GM08714 (cell line): ENCODE results near the gene TUT1.

Source experiments
- H3K4me3 ChIP-seq: fragments of 200-500 bp; sonication (Bioruptor generic); 2 replicates; pipeline ENCODE4 v1.5.1; 2014; ENCODE audit warnings: mild to moderate bottlenecking, low read length, inconsistent platforms
- ZNF274 ChIP-seq: IDR thresholded peaks from 2 replicates; pipeline ENCODE4 v1.6.1; 2012; ENCODE audit warnings: mild to moderate bottlenecking, low read depth, low read length

The TUT1 gene

GRCh38 chr11:62538470-62539237 is 52.7 kb downstream of the TUT1 start:
- no peak overlapping the region for H3K4me3 ChIP-seq
- TF ChIP-seq ZNF274 = no peak

DNA sequence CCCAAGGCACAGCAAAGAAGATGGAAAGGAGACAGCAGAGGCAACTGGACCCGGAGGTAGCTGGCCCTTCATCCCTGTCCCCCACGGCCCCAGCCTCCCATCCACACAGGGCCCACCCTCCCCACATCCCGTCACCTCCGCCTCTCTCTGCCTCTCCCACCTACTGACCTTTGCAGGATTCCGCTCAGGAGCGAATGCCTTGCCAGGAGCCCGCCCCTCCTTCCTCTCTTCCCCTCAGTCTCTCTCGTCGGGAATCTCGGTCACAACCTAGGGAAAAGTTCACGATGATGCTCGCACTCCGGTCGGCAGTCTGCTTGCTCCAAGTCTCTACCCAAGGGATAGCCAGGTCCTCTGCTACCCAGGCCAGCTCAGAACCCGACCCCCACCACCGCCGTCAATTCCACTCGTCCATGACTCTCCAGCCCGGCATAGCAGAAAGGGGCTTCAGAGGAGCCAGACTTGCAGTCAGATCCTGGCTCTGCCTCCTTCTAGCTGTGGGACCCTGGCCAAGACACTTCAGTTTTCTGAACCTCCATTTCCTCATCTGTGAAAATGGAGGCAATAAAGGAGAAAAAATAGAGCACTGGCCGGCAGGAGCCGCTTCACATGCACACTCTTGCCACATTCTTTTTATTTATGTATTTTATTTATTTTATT is 54.9 kb downstream of the TUT1 start:
- no peak overlapping the region for H3K4me3 ChIP-seq
- TF ChIP-seq ZNF274 = no peak

DNA sequence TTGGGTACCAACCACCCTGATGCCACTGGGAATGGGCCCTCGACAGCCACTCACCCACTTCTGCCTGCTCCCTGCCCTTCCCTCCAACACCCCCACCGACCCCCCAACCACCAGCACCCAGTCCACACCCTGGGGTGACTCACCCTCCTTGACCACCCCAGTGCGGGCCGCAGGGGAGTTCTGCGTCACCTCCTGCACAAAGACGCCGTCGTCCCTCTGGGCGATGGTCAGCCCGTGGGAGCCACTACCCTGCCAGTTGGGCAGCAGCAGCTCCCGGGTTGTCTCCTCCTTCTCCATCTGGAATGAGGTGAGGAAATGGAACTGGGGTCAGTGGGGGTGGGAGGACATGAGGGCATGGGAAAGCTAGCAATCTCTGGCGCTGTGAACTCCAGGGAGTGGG is 55.5 kb downstream of the TUT1 start:
- no peak for TF ChIP-seq ZNF274
- H3K4me3 ChIP-seq = no peak overlapping the region

- H3K4me3 ChIP-seq = no peak overlapping the region
- TF ChIP-seq ZNF274 = no peak
These were observed 56.4 kb downstream of the TUT1 start for GRCh38 chr11:62534779-62535545.

DNA sequence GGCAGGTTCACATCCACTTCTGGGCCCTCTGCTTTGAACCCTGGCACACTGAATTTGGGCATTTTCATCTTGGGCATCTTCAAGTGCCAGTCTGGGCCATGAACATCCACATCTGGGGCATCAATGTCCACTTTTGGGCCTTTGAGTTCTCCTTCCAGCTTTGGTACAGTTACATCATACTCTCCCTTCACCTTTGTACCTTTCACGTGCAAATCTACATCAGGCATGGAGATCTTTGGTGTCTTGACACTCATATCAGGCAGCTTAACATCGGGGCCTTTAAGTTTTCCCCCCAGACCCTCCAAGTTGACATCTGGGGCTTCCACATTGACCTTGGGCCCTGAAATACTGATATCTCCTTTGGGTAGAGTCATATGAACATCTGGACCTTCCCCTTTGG is 59.2 kb downstream of the TUT1 start:
- no peak overlapping the region for H3K4me3 ChIP-seq
- no peak for TF ChIP-seq ZNF274
